ENCODE measurements around the gene PPP4C.
"Not testable (repeated sequence)": the region's sequence is repeated elsewhere in the genome, so short reads cannot be mapped to it uniquely, and the experiment has no call there.

The PPP4C gene

GRCh38 chr16:30030841-30031413 lies 44.9 kb upstream of the PPP4C start, which contains the start of gene TLCD3B:
TLCD3B (minus strand) TSS chr16:30031271; CDS start chr16:30030527, 744 bp downstream.
- Histone ChIP-seq H3K36me3 (no peaks in the 10 kb centered on the region), H3K4me1 (peaks cover 0 to 17% (median 10%) of the 10 kb centered on the region in 4 donors), H3K27me3 (peaks cover 0 to 98% of the 10 kb centered on the region in 2 donors), H3K9me3 (no peaks in the 10 kb centered on the region), H3K27ac (no peak within 1 kb of the TSS), H3K4me3 (no peak within 1 kb of the TSS)
- intact Hi-C loops (cut with DNase I; ENCODE audit: low total_unique reads): no loop called here
- no peak for DNase-seq
- TF ChIP-seq CTCF (IDR thresholded peaks at IDR 0.05): no peak

GRCh38 chr16:30031477-30031918 lies 44.3 kb upstream of the PPP4C start:
- no peak for DNase-seq
- Histone ChIP-seq H3K4me1 (peaks cover 0 to 17% (median 10%) of the 10 kb centered on the region in 4 donors), H3K9me3 (no peaks in the 10 kb centered on the region), H3K4me3 (no peak overlapping the region), H3K36me3 (no peaks in the 10 kb centered on the region), H3K27me3 (peaks cover 0 to 97% of the 10 kb centered on the region in 2 donors), H3K27ac (no peak overlapping the region)
- intact Hi-C loops (cut with DNase I; ENCODE audit: low total_unique reads): no loop called here
- TF ChIP-seq CTCF (IDR thresholded peaks at IDR 0.05): no peak

GRCh38 chr16:30032083-30032819 lies 43.5 kb upstream of the PPP4C start:
- no peak overlapping the region for H3K4me3 ChIP-seq
- H3K27me3 ChIP-seq: peaks cover 0 to 91% of the 10 kb centered on the region in 2 donors
- no peak for DNase-seq
- no peaks in the 10 kb centered on the region for H3K9me3 ChIP-seq
- H3K4me1 ChIP-seq: peaks cover 0 to 17% (median 10%) of the 10 kb centered on the region in 4 donors
- intact Hi-C loops (cut with DNase I; ENCODE audit: low total_unique reads): no loop called here
- TF ChIP-seq CTCF (IDR thresholded peaks at IDR 0.05): peak; percentile 53 to 61
- H3K27ac ChIP-seq: no peak overlapping the region
- no peaks in the 10 kb centered on the region for H3K36me3 ChIP-seq

GRCh38 chr16:30033270-30033669 lies 42.5 kb upstream of the PPP4C start:
- Histone ChIP-seq H3K27me3 (peaks cover 0 to 81% of the 10 kb centered on the region in 2 donors), H3K9me3 (no peaks in the 10 kb centered on the region), H3K36me3 (no peaks in the 10 kb centered on the region), H3K4me3 (no peak overlapping the region), H3K4me1 (peaks cover 0 to 17% (median 10%) of the 10 kb centered on the region in 4 donors), H3K27ac (no peak overlapping the region)
- DNase-seq: no peak
- no peak for TF ChIP-seq CTCF (IDR thresholded peaks at IDR 0.05)
- intact Hi-C loops (cut with DNase I; ENCODE audit: low total_unique reads): no loop called here

- Histone ChIP-seq H3K9me3 (no peaks in the 10 kb centered on the region), H3K27ac (no peak overlapping the region), H3K4me1 (no peaks in the 10 kb centered on the region), H3K36me3 (no peaks in the 10 kb centered on the region), H3K27me3 (peaks cover 0 to 35% of the 10 kb centered on the region in 2 donors), H3K4me3 (no peak overlapping the region)
- intact Hi-C loops (cut with DNase I; ENCODE audit: low total_unique reads): no loop called here
- no peak for DNase-seq
- no peak for TF ChIP-seq CTCF (IDR thresholded peaks at IDR 0.05)
Measured at GRCh38 chr16:30040221-30040620, 35.6 kb upstream of the PPP4C start.

- H3K36me3 ChIP-seq; intact Hi-C loops (cut with DNase I; ENCODE audit: low total_unique reads); H3K27ac ChIP-seq; H3K9me3 ChIP-seq; H3K4me3 ChIP-seq; H3K4me1 ChIP-seq; DNase-seq: not testable (repeated sequence)
- H3K27me3 ChIP-seq: peaks cover 0 to 32% of the 10 kb centered on the region in 2 donors
Measured at GRCh38 chr16:30040690-30041089, 35.1 kb upstream of the PPP4C start.
